ENCODE results near the gene SFXN1. TPM values are rescaled to one million over a fixed set of nuclear protein-coding genes. Genes with fewer than 3 reads are reported as not detected.

The SFXN1 gene
- total and polyA plus RNA-seq, 2 of the 4 experiments (the other 2 are of a cell fraction): 131 to 410 TPM

DNA sequence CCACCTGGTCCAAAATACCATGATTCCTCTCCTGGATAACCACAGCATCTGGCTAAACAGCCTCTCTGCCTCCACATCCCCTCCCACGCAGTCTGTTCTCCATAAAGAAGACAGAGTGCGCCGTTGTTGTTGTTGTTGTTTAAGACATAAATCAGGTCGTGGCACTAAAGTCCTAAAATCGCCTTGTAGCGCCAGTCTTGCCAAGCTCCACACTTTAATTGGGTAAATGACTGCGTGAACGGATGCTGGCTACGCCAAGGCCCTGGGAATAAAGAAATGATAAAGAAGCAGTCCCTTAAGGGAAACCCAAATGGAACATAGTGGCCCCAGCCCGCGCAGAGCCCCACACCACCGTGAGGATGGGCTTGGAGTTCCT, 364 bp upstream of the SFXN1 start:
- Histone ChIP-seq H3K27me3 (ENCODE audit: control insufficient read depth, insufficient read depth, low read length) (peaks cover 6% of the 10 kb centered on the region), H3K9me1 (ENCODE audit: insufficient read depth, low read length) (peaks cover 11% of the 10 kb centered on the region; the same call in 1 of the 2 replicates), H3K4me3 (ENCODE audit: insufficient read depth, low read depth, low read length) (peak overlapping the region; percentile 93), H3K56ac (ENCODE audit: extremely low read depth, insufficient read depth, low read length) (no peak overlapping the region), H3K27ac (ENCODE audit: insufficient read depth, low read length) (peak overlapping the region; percentile 61; the same call in 1 of the 2 replicates), H2AK5ac (ENCODE audit: low read depth, low read length) (no peak overlapping the region), H3K36me3 (ENCODE audit: control insufficient read depth, insufficient read depth, low read length) (peaks cover 4% of the 10 kb centered on the region; the same call in 1 of the 2 replicates), H3K4me1 (ENCODE audit: control insufficient read depth, insufficient read depth, low read length) (peaks cover 5% of the 10 kb centered on the region), H4K5ac (ENCODE audit: low read depth, low read length) (peak overlapping the region; percentile 14), H4K20me1 (ENCODE audit: insufficient read depth, low read length) (peaks cover 16% of the 10 kb centered on the region), H2BK120ac (ENCODE audit: low read depth, low read length) (peak overlapping the region; percentile 12), H3K4ac (ENCODE audit: low read depth, low read length) (peak overlapping the region; percentile 58), H3K79me1 (ENCODE audit: low read depth in 1 of 2, low read length in 2 of 2) (peaks cover 8 to 25% of the 10 kb centered on the region in 2 experiments; a peak in 3 of 4 replicates), H3K9me3 (ENCODE audit: control insufficient read depth, insufficient read depth, low read length) (no peaks in the 10 kb centered on the region), H3K18ac (ENCODE audit: low read depth, low read length) (peak overlapping the region; percentile 1; the same call in 1 of the 2 replicates), H2BK15ac (ENCODE audit: low read depth, low read length) (peak overlapping the region; percentile 70; the same call in 1 of the 3 replicates), H3K23ac (ENCODE audit: low read depth, low read length) (0 out of 2 replicates have a peak overlapping the region, but pooled peaks have one; percentile 60), H2AFZ (replicated peaks; ENCODE audit: low read length, poor library complexity) (peak overlapping the region; percentile 91), H2AK9ac (replicated peaks; ENCODE audit: low read depth, low read length, poor library complexity) (no peak overlapping the region), H4K91ac (ENCODE audit: insufficient read depth, low read depth, low read length) (peak overlapping the region; percentile 51; the same call in 1 of the 2 replicates), H2BK20ac (ENCODE audit: low read depth, low read length) (peak overlapping the region; percentile 29; the same call in 1 of the 2 replicates), H4K8ac (ENCODE audit: low read depth in 2 of 2, low read length in 2 of 2) (peak overlapping the region; percentile 32 to 84; a peak in 3 of 4 replicates), H3K4me2 (ENCODE audit: low read depth, low read length) (peak overlapping the region; percentile 90), H2BK5ac (ENCODE audit: low read depth, low read length, poor library complexity, severe bottlenecking) (no peak overlapping the region), H3K9ac (ENCODE audit: low read depth, low read length) (peak overlapping the region; percentile 91), H3K14ac (replicated peaks; ENCODE audit: low read depth, low read length) (0 out of 2 replicates have a peak overlapping the region, but pooled peaks have one; percentile 0)
- 0% methylated on average over 4 of the region's 12 CpGs; no CpG with 5 or more reads in 1 of the 2 experiments for WGBS, 2 experiments (ENCODE audit: extremely low coverage in 2 of 2, insufficient read length in 1 of 2)
- ChIA-PET CTCF (interaction anchor here (0.6 kb wide), 1 partner anchor 246 kb away, joined by 3 read pairs; no protein-coding TSS in a partner anchor), POLR2A (ENCODE audit: unreplicated experiment) (interaction anchor here (0.6 kb wide), 2 partner anchors 49 to 969 kb away, joined by 3 to 4 read pairs; no protein-coding TSS in a partner anchor)
- ATAC-seq (ENCODE audit: low read depth): no peak
- in situ Hi-C loops (cut with MboI; ENCODE audit: low sequenced_read_pairs) (no loop called here), dilution Hi-C loops (cut with HindIII; ENCODE audit: low sequenced_read_pairs, unreplicated experiment) (no loop called here), intact Hi-C loops (cut with micrococcal nuclease) (no loop called here)
- no peak for TF ChIP-seq MAZ (IDR thresholded peaks at IDR 0.05; ENCODE audit: borderline replicate concordance, low read depth, low read length)
- no peak for TF ChIP-seq MAFK (IDR thresholded peaks at IDR 0.05; ENCODE audit: low read depth, low read length)
- TF ChIP-seq, protein P1, sequence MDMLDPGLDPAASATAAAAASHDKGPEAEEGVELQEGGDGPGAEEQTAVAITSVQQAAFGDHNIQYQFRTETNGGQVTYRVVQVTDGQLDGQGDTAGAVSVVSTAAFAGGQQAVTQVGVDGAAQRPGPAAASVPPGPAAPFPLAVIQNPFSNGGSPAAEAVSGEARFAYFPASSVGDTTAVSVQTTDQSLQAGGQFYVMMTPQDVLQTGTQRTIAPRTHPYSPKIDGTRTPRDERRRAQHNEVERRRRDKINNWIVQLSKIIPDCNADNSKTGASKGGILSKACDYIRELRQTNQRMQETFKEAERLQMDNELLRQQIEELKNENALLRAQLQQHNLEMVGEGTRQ (IDR thresholded peaks at IDR 0.05; ENCODE audit: low read depth, low read length): no peak
- TF ChIP-seq RCOR1 (IDR thresholded peaks at IDR 0.05; ENCODE audit: insufficient replicate concordance, low read length): no peak
- no peak for TF ChIP-seq NFE2L2 (IDR thresholded peaks at IDR 0.05; ENCODE audit: low read depth, low read length)
- TF ChIP-seq, protein P2, sequence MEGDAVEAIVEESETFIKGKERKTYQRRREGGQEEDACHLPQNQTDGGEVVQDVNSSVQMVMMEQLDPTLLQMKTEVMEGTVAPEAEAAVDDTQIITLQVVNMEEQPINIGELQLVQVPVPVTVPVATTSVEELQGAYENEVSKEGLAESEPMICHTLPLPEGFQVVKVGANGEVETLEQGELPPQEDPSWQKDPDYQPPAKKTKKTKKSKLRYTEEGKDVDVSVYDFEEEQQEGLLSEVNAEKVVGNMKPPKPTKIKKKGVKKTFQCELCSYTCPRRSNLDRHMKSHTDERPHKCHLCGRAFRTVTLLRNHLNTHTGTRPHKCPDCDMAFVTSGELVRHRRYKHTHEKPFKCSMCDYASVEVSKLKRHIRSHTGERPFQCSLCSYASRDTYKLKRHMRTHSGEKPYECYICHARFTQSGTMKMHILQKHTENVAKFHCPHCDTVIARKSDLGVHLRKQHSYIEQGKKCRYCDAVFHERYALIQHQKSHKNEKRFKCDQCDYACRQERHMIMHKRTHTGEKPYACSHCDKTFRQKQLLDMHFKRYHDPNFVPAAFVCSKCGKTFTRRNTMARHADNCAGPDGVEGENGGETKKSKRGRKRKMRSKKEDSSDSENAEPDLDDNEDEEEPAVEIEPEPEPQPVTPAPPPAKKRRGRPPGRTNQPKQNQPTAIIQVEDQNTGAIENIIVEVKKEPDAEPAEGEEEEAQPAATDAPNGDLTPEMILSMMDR (conservative IDR thresholded peaks at IDR 0.05; ENCODE audit: low read depth, low read length): no peak
- no peak for TF ChIP-seq MXI1 (IDR thresholded peaks at IDR 0.05; ENCODE audit: borderline replicate concordance, low read depth, low read length)
- no peak for TF ChIP-seq SMC3 (IDR thresholded peaks at IDR 0.05; ENCODE audit: low read depth, low read length)
- TF ChIP-seq RAD21 (IDR thresholded peaks at IDR 0.05; ENCODE audit: low read length): no peak
- no peak for TF ChIP-seq POLR2A (IDR thresholded peaks at IDR 0.05; ENCODE audit: low read depth, low read length)
- TF ChIP-seq, protein P3, sequence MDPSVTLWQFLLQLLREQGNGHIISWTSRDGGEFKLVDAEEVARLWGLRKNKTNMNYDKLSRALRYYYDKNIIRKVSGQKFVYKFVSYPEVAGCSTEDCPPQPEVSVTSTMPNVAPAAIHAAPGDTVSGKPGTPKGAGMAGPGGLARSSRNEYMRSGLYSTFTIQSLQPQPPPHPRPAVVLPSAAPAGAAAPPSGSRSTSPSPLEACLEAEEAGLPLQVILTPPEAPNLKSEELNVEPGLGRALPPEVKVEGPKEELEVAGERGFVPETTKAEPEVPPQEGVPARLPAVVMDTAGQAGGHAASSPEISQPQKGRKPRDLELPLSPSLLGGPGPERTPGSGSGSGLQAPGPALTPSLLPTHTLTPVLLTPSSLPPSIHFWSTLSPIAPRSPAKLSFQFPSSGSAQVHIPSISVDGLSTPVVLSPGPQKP (IDR thresholded peaks at IDR 0.05; ENCODE audit: borderline replicate concordance, low read depth, low read length): no peak
- no peak for DNase-seq
- BruUV-seq (replicated peaks): no TSS peak
